Pancreas (tissue), 10 donors: Measurements from ENCODE around the gene NFIA. TPM values are rescaled to one million over a fixed set of nuclear protein-coding genes. Genes with fewer than 3 reads are reported as not detected.

Experiments used
- ATAC-seq, 4 donors: fragments of 200-7000 bp; cut with Tn5 transposase; one replicate each; pipeline versions ENCODE4 v1.8.0 to v1.9.1; 2020; ENCODE audit warnings: mild to moderate bottlenecking in 4 of 4, moderate library complexity in 4 of 4
- DNase-seq, 6 donors: peaks; one replicate each; pipeline ENCODE4 v3.0.0-alpha.2; 2020
- FAIRE-seq: peaks from 2 replicates; lab custom pipeline; 2012; peaks lifted over from hg19 to GRCh38; lab: Jason Lieb, UNC
- H3K27ac ChIP-seq, 4 donors: fragments of 200-600 bp; sonication (generic); 1 replicate in 3 of 4; 2 replicates in 1 of 4; pipeline versions ENCODE4 v1.5.0 to v1.8.0; 2020
- H3K27me3 ChIP-seq, 4 donors: fragments of 200-600 bp; one replicate each; pipeline ENCODE4 v1.8.0; 2021
- H3K36me3 ChIP-seq, 3 donors: fragments of 200-600 bp; sonication (generic) in 1 of 3; one replicate each; pipeline versions ENCODE4 v1.5.0 to v1.8.0; 2020 to 2021
- H3K4me1 ChIP-seq, 3 donors: fragments of 200-600 bp; one replicate each; pipeline ENCODE4 v1.8.0; 2021
- H3K4me3 ChIP-seq, 4 donors: fragments of 200-600 bp; sonication (generic) in 2 of 4; one replicate each; pipeline versions ENCODE4 v1.5.0 to v1.8.0; 2020 to 2021
- H3K9me3 ChIP-seq, 4 donors: fragments of 200-600 bp; one replicate each; pipeline ENCODE4 v1.8.0; 2021
- WGBS, 2 donors: extraction: QIAGEN DNeasy Blood & Tissue Kit; methylation state at CpG; one replicate each; pipeline ENCODE4 v1.1.7; 2013; 5-methylcytosine and 5-hydroxymethylcytosine counted together
- intact Hi-C, 3 donors: fragments of 100-400 bp; cut with DNase I; formaldehyde crosslinking; loops; one replicate each; pipeline versions ENCODE4 v1.11.1 to v1.14.2; 2022
- polyA plus RNA-seq, 2 donors: library from polyadenylated mRNA; stranded (reverse); fragments of 200-250 nt; gene quantifications; one replicate each; pipeline ENCODE4 v1.2.3, GENCODE V29; 2013
- total RNA-seq, 6 donors: library from RNA; stranded (reverse); fragmentation: NEBNext Ultra II Directional in 4 of 6; extraction: Animal tissue kit (Norgen Biotek cat#: 25700) in 4 of 6; gene quantifications; one replicate each; pipeline versions ENCODE4 v1.2.1 to v1.2.4, GENCODE V29; 2021 to 2023
- TF ChIP-seq, protein P1 (sequence below), 4 donors: fragments of 200-600 bp; sonication (generic) in 3 of 4; IDR thresholded peaks; one replicate each; pipeline versions ENCODE4 v1.5.0 to v1.8.0; 2021; ENCODE audit warnings: antibody characterized with exemption in 4 of 4
- donor health status: healthy with polysubstance abuse.
- donor health status: DM: no; HTN: no; CAD: no; lungs with moderate emphysema.
- donor health status: DM: no; HTN: no; CAD: no.
- donor health status: control.
- donor health status: control.
- donor health status: Bipolar disorder and iron deficiency.
- donor health status: DM: yes; HTN: yes; CAD: no.
- donor health status: DM: no; HTN: no; CAD: no.
- donor health status: DM: no; HTN: no; CAD: no.
- donor health status: DM: yes; HTN: yes; CAD: no.

Gene NFIA
- 10 to 100 TPM; 29.0 to 48.1 (median 32.8) TPM for total RNA-seq
- 1 to 10 TPM; 4.9 to 5.6 TPM for polyA plus RNA-seq

DNA sequence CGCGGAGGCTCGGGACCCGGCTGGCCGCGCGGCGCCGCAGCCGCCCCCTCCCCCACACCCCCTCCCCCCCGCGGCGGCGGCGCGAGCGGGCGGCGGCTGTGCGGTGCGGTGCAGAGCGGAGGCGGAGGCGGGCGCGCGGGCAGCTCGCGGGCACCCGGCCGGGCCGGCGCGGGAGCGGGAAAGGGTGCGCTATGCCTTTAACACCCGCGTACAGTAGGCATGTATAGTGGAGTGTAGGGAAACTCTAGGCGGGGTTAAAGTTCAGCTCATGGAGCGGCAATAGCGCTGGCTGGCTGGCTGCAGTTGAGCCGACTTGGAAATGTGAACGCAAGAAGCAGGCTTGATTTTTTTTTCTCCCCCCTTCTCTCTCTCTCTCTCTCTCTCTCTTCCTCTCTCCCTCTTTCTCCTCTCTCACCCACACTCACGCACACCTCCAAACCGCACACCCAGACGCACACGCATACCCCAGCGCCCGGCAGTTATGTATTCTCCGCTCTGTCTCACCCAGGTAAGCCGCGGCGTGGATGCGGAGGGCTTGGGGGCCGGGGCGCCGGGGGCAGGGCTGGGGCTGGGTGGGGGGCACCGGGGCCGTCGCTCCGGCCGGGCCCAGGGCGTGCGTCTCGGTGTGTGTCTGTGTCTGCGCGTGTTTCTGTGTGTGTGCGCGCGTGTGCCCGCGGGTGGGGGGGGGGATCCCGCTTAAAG, at the start of gene NFIA:
TSS of gene NFIA (plus strand) at position 251 of the 702 bp plus-strand sequence.
- ATAC-seq (peak; percentile 31 to 55 (median 35)), FAIRE-seq (no peak), DNase-seq (peak; percentile 58 to 78 (median 68))
- Histone ChIP-seq H3K4me1 (peaks cover 25 to 48% (median 47%) of the 10 kb centered on the region in 3 donors), H3K27me3 (no peaks in the 10 kb centered on the region), H3K9me3 (no peaks in the 10 kb centered on the region), H3K27ac (peak within 1 kb of the TSS; percentile 76 to 92 (median 89)), H3K36me3 (no peaks in the 10 kb centered on the region), H3K4me3 (peak within 1 kb of the TSS; percentile 56 to 97 (median 84))
- intact Hi-C loops, result no loop called here
- 0 to 1% methylated on average over 47 to 68 of the region's 73 CpGs for WGBS, 2 donors
- TF ChIP-seq, protein P1, sequence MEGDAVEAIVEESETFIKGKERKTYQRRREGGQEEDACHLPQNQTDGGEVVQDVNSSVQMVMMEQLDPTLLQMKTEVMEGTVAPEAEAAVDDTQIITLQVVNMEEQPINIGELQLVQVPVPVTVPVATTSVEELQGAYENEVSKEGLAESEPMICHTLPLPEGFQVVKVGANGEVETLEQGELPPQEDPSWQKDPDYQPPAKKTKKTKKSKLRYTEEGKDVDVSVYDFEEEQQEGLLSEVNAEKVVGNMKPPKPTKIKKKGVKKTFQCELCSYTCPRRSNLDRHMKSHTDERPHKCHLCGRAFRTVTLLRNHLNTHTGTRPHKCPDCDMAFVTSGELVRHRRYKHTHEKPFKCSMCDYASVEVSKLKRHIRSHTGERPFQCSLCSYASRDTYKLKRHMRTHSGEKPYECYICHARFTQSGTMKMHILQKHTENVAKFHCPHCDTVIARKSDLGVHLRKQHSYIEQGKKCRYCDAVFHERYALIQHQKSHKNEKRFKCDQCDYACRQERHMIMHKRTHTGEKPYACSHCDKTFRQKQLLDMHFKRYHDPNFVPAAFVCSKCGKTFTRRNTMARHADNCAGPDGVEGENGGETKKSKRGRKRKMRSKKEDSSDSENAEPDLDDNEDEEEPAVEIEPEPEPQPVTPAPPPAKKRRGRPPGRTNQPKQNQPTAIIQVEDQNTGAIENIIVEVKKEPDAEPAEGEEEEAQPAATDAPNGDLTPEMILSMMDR (IDR thresholded peaks at IDR 0.05), result no peak

DNA sequence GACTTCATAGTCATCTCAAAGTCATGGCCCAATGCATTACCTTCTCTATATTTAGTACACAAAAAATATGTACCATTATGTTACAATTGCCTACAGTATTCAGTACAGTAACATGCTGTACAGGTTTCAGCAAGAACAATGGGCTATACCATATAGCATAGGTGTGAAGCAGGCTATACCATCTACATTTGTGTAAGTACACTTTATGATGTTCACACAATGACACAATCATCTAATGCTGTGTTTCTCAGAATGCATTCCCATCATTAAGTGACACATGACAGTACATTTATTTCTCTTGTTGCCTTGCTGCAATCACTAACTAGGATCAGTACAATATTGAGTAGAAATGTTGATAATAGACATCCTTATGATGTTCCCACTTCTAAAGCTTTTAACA, 46.5 kb upstream of the NFIA start:
- FAIRE-seq, result no peak
- DNase-seq, result no peak
- Histone ChIP-seq H3K4me3 (no peak overlapping the region), H3K27me3 (no peaks in the 10 kb centered on the region), H3K36me3 (no peaks in the 10 kb centered on the region), H3K9me3 (no peaks in the 10 kb centered on the region), H3K27ac (no peak overlapping the region), H3K4me1 (no peaks in the 10 kb centered on the region)
- TF ChIP-seq, protein P1 (IDR thresholded peaks at IDR 0.05), result no peak
- no peak for ATAC-seq
- intact Hi-C loops, result no loop called here

DNA sequence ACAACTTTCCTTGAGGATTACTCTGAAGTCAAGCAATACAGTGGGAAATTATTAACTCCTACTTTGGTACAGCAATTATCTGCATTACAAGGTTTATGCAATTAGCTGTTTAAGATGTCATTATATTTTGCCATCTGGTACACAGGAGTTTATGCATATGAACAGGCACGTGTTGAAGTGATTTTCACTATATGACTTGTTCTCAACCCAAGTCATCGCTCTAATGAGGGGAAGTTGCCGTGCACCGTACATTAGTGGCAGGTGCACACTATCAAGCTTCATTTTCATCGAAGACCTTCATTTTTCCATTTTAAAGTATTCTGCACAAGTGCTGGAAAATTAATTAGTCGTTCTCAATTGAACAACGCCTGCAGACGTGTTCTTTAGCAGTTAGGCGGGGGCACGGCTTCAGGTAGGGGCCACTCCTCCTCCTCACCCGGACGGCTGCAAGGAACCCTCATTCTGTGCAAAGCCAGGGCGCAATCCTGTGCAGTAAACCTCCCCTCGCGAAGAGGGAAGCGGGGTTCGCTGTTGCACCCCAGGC, 39.8 kb upstream of the NFIA start:
- no peak for DNase-seq
- Histone ChIP-seq H3K4me3 (peak overlapping the region; percentile 4 to 53 (median 43)), H3K4me1 (peaks cover 0 to 4% (median 0%) of the 10 kb centered on the region in 3 donors), H3K27me3 (no peaks in the 10 kb centered on the region), H3K27ac (no peak overlapping the region), H3K9me3 (no peaks in the 10 kb centered on the region), H3K36me3 (no peaks in the 10 kb centered on the region)
- FAIRE-seq, result no peak
- no peak for ATAC-seq
- intact Hi-C loops, result loop anchor here in 2 of 3 donors (10.0 kb wide), 3 partner anchors 402 to 1068 kb away; no protein-coding TSS in a partner anchor
- TF ChIP-seq, protein P1 (IDR thresholded peaks at IDR 0.05), result no peak
- 26 to 27% methylated on average over 17 of the region's 17 CpGs for WGBS, 2 donors

DNA sequence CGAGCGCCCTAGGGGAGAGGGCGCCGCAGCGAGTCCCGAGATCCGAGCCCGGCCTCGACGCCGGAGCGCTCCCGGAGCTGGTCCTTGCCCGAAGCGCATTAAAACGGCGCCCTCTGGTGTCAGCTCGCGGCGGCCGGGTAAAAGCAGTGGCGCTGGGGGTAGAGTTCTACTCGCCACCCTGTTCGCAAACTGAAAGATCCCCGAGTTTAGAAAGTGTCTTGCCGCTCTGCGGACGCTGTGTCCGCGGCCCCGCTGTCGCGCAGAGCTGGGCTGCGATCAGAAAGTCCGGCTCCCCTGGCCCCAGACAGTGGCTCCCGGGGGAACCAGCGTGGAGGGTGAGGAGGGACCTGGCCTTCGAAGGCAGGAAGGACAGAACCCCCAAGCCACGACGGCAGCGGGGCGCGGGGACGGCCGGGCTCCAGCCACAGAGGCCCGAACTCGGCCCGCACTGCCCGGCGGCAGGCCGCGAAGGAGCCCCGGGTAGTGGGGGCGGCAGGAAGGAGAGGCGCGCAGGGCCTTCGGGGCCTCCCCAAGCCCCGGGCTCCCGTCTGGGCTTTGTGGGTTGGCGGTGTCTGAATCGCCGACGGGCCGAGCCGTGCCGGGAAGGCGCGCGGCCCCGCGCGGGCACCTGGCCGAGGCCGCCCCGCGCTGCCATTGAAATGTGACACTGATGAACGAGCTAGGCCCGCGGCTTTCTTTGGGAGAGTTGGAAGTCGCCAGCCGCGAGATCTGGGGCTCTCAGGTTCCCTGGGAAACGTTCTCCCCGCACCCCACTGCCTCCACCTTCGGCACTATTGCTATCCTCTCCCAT, 39.1 kb upstream of the NFIA start:
- Histone ChIP-seq H3K36me3 (no peaks in the 10 kb centered on the region), H3K4me1 (peaks cover 0 to 4% (median 0%) of the 10 kb centered on the region in 3 donors), H3K27ac (peak overlapping the region; percentile 22 to 48 (median 38)), H3K9me3 (no peaks in the 10 kb centered on the region), H3K4me3 (peak overlapping the region; percentile 4 to 53 (median 43)), H3K27me3 (no peaks in the 10 kb centered on the region)
- WGBS, 2 donors, result 6 to 10% methylated on average over 76 to 85 of the region's 85 CpGs
- TF ChIP-seq, protein P1 (IDR thresholded peaks at IDR 0.05), result peak; percentile 69 to 85 (median 80)
- intact Hi-C loops, result loop anchor here in 2 of 3 donors (10.0 kb wide), 3 partner anchors 402 to 1068 kb away; no protein-coding TSS in a partner anchor
- ATAC-seq (peak; percentile 97 to 99 (median 99)), DNase-seq (peak; percentile 82 to 99 (median 91)), FAIRE-seq (no peak)
